Left renal pelvis (tissue), 4 donors: ENCODE data around the gene CDH12. TPM values are rescaled to one million over a fixed set of nuclear protein-coding genes. Genes with fewer than 3 reads are reported as not detected.
A peak's percentile ranks its signal among the peaks of the same experiment; 100 is the strongest.
"Not testable (repeated sequence)": the region's sequence is repeated elsewhere in the genome, so short reads cannot be mapped to it uniquely, and the experiment has no call there.

Experiments
- DNase-seq, 4 donors: peaks; one replicate each; pipeline ENCODE4 v3.0.0-alpha.2; 2013; ENCODE audit warnings: low read depth in 4 of 4, low spot score in 3 of 4
- polyA plus RNA-seq, 4 donors: library from polyadenylated mRNA; unstranded; fragments of 120-200 nt; gene quantifications; one replicate each; pipeline ENCODE4 v1.2.1, GENCODE V29; 2013; ENCODE audit not compliant: insufficient read length in 4 of 4

The CDH12 gene
- polyA plus RNA-seq, 4 donors = 5.9 to 8.7 (median 7.3) TPM

DNA sequence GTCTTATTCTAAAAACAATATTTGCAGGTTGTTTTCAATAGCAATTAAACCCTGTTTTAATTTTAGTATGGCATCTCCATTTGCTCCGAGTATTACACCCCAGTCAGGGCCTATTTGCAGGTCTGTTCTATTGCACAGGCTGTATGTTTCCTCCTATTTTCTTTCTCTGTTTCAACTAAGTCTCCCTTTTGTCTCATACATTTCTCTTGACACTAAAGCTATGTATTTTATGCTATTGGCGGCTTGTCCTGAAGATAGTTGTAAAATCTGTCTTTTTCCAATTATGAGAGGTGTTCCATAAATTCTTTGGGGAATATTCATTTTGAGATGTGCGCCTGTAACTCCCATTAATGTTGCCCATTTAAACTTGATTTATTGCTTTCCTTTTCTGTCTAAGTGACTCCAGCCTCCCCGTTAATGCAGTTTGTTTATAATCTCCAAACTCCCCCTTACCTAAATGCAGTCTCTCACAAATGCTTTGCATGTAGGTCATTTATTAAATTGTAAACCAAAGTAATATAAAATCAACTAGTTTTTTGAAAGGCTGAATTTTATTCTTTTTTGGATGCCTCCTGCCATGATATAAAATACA lies 262.4 kb downstream of the CDH12 start:
- DNase-seq = no peak

DNA sequence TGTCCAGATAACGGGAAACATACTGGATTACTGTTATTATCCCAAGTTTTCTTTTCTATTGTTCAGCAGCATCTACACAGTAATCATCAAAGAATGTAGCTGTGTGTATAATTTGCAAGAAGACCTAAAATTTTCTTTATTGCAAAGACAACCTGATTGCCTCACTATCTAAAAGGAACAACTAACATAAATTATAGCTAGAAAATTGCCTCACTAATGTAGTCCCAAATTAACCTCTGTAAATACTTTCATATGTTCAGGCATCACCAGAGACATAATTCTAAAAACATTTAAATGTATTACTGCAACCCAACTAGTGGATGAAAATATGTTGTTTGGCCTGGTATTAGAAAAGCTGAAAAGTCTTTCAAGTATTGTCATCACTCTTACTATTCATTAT lies 275.4 kb downstream of the CDH12 start:
- no peak for DNase-seq

DNA sequence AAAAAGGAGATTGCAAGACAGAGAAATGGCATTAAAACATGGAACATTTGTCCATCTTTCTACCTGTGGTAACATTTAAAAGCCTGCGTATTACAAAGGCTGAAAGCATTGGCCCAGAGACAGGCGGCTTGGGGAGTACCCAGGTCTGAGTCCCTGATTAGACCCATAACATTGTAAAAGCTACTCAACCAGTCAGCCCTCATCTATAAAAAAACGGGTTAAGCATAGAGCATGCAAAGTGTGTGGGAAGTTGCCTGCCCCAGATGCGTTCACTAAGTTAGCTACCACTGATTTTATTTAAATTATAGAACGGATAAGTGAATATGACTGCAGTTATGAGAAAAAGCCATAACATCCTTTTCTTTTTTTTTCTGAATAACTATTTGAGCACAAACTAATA lies 276.1 kb downstream of the CDH12 start:
- DNase-seq = no peak

DNA sequence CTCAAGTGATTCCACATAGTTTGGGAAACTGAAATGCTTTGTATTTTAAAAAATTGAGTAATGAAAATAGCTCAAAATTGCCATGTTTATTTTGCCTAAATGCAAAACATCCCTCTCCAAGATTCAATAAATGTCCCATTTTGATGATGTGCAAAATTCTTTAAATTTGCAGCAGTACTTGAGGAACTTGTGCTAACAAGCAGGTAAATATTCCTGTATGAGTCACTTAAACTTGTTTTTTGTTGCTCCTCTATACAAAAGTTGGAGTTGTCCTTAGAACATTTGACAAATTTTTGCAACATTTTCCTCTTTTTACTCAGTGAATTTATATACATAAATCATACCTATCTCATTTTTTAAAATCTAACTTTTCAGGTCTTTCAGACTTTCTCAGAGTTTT lies 280.2 kb downstream of the CDH12 start:
- no peak for DNase-seq

DNA sequence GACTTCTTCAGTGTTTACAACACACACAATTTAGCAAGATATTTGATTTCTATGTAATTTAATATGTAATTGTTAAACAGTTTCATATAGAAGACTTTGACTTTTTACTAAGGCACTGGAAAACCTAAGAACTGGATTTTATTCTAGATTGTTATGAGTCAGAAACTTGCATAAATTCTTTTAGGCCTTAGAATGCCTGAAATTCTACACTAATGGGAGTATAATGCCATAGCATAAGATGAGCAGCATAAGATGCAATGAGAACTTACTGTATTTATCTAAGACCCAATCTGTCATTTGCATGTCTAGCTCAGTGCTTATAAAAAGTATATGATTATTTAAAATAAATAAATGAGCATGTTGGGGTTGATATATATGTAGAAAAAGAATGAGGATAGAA lies 285.2 kb downstream of the CDH12 start:
- DNase-seq = no peak

DNA sequence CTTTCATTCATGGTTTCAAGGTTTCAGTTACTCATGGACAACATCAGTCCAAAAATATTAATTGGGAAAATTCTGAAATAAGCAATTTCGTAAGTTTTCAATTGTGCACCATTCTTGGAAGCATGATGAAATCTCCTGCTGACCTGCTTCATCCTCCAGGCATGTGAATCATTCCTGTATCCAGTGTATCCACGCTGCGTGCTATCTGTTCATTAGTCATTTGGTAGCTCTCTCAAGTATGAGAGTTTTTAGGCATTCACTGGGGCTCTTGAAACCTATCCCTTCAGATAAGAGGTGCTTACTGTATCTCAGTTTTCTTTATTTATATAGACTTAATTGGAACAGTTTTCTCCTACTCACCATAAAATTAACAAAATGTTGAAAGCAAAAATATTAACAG lies 293.0 kb downstream of the CDH12 start:
- no peak for DNase-seq

DNA sequence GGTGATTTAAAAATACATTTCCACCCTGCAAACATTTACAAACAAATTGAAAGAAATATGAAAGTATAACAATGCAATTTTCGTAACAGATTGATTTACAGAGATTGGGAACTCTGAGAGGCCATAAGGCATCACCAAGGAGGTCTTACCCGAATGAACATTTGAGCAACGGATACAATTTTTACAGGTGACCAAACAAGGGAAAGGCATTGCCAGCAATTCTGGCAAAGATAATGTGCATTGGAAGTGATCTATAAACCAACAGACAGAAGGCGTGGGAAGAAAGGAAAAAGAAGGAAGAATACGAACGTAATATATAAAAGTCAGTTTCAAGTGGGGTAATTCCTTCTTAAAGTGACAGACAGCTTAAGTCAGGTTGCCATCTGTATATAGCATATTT lies 295.9 kb downstream of the CDH12 start:
- DNase-seq = no peak

DNA sequence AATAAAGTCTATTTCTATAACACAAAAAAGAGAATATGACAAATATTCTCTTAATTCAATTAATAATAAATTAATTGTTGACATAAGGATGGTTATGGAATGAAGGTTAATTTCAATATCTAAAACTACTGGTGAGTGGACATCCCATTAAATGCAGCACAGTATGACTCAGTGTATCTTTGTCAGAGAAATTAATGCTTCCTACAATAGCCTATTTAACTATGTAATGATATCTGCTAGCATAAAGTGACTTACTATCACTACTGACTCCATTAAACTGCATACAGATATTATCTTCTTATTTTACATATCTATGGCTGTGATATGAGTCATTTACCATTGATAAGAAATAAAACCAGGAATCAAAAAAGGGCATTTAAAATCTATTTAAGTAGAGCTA lies 298.7 kb downstream of the CDH12 start:
- DNase-seq = no peak

DNA sequence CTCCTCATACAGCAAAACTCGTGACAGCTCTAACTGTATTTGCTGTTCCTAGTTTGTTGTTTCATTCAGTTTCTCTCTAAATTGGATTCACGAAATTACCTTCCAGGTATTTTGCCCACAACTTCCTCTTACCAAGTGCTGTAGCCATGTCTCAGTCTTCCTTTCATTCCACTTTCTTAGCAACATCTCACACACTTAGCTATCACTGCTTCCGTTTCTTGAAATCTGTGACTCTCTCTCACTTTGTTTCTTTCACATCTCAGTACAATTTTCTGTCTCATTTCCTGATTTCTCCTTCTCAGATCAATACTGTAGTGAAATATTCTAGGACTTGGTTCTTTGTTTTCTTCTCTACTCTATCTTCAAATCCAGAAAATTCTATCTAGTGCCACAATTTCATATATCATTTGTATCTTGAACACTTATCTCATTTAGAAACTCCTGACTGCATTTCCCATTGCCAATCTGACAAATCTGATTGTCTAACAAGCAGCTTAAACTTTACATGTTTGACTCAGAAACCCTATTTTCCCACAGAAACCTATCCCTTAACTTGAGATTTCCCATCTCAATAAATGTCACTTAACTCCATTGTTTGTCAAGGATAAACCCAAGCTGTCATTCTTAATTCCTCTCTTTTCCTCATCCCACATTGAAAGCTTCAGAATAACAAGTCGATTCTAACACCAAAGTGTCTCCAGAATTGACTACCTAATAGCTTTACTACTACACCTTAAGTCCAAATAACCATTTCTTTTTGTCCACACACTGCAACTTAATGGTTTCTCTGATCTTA lies 303.1 kb downstream of the CDH12 start:
- DNase-seq = no peak

DNA sequence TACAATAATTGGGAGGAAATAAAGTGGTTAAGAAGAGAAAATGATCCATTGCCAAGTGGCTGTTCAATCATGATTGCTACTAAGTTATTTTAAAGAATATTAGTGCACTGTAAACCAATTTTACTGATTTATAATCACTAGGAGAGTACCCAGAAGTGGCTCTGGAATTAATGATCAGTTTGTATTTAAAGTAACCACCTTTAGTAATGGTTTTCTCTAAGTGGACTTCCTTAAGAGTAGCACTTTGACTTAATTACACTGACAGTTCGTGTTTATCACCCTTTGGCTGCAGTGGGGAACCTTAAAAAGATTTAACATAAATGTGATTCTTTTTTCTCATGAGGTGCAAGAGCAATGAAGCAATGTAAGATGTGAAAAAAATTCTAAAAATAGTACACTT lies 310.8 kb downstream of the CDH12 start:
- no peak for DNase-seq

DNA sequence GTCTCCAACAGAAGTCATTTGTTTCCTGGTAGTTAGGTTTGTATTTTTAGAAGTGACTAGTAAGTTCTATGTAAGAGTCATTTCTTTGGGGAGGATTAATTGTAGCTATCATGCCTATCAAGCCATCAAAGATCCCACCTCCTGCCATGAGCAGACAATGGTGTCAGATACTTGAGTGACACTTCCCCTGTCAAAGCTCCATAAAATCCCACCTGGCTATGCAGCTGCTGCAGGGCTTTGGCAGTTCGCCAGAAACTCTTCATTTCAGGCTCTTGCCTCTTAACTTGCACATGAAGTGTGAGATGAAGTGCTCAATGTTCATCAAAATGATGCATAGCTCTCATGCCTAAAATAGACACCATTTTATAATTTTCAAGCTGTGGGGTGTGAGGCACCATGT lies 312.1 kb downstream of the CDH12 start:
- DNase-seq = peak in 1 of 4 donors; percentile 30

DNA sequence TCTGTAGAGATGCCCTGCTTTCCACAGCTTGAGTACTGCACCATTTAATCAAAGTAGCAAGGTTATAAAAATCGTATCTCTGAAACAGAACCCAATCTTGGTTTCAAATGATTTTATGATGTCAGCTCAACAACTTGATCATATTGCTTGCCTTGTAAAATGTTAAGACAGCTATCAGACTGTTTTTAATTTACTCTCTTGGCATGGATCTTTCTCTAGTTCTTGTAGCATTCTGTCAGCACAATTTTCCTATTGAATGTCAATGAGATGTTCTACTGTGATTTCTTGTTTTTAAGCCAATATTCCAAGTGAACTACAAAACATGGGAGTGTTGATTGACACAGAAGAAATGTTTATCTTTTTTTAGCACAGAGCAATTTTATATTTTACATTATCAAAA lies 313.4 kb downstream of the CDH12 start:
- no peak for DNase-seq

DNA sequence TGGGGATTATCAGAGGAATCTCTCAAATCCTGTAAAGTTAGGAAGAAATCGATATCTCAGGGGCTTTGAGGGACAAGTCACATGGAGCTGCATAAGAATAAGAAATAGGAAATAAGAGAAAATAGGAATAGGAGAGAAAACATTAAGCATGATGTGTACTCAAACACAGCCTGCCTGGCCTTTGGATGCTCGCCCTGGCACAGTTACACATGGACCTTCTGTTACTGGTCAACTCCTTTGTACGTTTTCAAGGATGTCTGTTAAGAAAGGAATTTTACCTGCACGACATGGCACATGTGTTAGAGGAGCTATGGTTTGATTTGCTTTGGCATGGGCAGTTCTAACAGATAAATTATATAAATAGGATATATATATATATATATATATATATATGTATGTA lies 321.2 kb downstream of the CDH12 start:
- no peak for DNase-seq

DNA sequence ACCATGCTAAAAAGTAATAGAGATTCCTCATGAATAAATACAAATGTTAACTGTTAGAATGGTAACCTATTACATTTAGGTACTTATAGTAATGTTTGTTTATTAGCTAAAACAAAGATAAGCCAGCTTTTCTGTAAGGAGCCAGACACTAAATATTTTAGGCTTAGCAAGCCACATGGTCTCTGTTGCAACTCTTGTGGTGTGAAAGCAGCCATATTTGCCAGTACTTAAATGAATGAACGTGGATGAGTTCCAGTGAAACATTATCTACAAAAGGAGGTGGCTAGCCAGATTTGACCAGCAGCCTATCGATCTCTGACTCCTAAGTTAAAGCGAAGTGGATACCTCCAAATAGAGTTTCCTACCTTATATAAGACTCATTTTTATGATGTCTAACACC lies 331.6 kb downstream of the CDH12 start:
- no peak for DNase-seq

DNA sequence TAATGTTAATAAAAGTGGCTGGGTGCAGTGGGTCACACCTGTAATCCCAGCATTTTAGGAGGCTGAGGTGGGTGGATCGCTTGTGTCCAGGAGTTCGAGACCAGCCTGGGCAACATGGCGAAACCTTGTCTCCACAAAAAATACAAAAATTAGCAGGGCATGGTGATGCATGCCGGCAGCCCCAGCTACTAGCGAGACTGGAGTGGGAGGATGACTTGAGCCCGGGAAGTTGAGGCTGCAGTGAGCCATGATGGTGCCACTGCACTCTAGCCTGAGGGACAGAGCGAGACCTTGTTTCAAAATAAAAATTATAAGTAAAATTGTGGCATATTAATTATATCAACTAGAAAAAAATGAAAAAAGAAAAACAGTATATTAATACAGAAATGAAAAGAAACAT lies 336.6 kb downstream of the CDH12 start:
- not testable (repeated sequence) for DNase-seq

DNA sequence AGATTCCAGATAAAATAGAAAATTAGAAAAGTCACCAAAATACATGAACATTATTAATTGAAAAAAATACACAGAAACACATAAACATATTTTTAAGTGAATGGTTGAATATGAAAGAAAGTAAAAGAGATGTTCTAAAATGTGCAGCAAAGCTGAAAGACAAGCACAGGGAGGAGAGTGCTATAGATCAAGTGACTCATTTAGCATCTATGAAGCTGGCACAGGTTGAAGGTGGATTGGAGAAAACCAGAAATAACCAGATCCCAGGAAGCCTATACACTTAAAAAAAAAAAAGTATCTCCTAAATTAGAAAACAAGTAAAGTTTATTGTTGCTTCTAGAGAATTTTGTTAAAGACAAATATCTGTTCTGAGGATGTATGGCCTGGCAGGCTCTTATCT lies 338.9 kb downstream of the CDH12 start:
- DNase-seq = no peak

DNA sequence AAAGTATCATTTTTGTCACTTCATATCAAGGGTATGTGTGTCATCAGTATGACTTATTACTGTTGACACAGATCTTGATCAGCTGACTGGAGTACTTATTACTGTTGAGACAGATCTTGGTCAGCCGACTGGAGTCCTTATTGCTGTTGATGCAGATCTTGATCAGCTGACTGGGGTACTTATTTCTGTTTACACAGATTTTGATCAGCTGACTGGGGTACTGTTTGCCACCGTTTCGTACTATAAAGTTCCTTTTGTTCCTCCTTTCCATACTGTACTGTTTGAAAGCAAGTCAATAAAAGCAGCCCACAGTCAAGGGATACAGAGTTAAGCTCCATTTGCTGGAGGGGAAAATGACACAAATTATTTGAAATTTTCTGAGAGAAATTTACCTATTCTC lies 347.3 kb downstream of the CDH12 start:
- no peak for DNase-seq

DNA sequence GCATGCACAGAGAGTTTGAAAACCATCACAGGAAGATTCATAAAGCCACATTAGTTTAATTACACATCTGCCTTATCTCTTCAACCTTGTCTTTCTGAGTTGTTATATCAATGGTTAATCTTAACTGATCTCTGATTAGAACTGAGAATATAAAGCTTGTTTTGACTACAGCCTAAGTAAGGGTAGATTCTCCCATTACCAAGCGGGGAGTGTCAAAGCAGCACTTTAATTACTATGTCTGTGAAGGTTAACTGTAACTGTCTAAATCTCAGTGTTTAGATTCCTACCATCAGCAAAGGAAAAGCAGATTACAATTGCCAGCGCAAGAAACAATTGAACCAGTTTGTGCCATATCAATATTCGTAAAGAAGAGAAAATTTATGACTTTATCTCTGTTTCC lies 348.7 kb downstream of the CDH12 start:
- DNase-seq = no peak

DNA sequence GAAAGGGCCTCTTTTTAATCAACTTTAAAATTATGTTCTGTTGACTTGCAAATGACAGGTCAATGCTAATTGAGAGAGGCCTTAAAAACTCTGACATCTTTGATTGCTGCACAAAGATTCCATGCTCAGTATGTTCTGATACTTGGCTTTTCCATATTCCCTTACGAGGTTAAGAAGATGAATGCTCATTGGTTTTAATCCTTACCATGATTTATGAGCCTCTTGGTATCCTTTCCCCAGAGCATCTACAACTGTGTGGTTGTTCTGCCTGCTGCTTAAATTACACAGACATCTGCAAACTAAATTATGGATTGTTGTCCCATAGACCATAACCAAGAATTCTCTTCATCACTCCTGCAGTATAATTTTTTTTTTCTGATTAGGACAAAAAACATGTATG lies 352.6 kb downstream of the CDH12 start:
- no peak for DNase-seq

DNA sequence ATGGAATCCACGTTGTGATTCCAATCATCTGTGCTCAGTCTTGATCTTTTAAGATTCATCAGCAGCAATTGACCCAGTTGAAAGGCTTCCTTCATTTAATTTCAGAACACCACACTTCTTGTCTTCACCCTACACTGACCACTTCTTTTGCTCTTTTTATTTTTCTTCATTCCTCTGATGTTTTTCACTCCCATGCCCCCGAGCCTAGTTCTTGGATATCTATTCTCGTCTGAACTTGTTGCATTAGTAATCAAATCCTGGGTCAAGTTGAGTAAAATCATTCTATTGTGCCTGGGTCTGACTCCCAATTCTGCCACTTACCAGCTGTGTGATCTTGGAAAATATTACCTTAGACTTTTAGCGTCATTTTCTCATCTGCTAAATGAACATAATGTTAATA lies 356.5 kb downstream of the CDH12 start:
- no peak for DNase-seq

DNA sequence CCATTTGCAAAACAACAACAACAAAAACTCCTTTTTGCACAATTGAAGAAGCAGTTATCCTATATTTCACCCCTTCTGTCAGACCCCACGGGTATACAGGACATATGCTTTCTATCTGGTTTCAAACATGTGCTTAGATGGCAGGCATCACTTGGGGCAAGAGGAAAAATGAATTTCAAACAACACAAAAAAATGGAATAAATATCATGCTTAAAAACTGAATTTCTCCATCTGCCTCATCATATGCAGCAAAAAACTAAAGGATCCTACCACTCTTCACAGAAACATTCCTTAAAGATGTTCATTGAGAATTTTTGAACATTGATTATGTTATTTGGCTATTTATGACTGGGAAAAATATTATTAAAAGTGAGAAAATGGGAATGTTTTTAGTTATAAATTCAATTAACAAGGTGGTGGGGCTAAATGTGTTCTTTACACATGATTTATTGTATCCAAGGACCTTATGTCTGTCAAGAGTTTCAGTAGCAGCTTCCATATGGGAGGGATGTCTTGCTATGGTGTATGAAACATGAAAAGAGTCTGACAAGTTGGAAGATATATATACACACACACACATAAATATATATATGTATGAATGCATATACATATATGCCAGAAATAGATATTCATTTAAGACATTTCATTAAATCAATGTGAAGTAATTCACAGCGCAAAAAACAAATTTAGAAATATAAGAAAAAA lies 358.0 kb downstream of the CDH12 start:
- no peak for DNase-seq

DNA sequence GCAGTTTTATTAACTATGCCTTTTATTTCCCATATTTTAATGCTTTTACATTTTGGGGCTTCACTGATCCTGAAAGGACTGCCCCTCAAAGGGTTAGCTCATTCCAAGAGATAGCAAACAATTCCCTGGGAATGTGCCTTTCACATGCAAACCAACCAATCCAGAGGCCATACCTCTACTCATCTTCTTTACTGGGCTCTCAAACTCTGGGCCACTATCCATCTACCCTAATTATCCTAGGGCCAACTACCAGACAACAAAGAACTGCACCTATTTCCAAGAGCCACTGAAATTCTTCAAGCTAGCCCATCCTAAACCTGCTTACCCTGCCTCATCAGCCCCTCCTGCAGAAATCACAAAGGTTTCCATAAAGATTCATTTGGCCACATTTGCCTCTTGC lies 364.7 kb downstream of the CDH12 start:
- no peak for DNase-seq
